NCI-H2107 (cell line): ENCODE measurements around the gene MAP3K2.

Experiments
- DNase-seq: peaks from one replicate; lab custom pipeline; 2025; lab: John Stamatoyannopoulos, UW

The MAP3K2 gene

DNA sequence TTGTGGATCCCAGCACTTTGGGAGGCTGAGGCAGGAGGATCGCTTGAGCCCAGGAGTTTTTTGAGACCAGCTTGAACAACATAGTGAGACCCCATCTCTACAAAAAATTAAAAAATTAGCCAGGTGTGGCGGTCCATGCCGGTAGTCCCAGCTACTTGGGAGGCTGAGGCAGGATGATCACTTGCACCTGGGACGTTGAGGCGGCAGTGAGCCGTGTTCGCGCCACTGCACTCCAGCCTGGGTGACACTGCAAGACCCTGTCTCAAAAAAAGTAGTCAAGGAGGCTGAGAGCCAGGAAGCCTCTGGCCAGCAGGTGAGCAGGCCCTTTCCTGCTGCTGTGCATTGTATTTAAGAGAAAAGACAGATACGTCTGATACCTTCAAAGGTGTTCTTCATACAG lies 19.3 kb upstream of the MAP3K2 start:
- DNase-seq = no peak

DNA sequence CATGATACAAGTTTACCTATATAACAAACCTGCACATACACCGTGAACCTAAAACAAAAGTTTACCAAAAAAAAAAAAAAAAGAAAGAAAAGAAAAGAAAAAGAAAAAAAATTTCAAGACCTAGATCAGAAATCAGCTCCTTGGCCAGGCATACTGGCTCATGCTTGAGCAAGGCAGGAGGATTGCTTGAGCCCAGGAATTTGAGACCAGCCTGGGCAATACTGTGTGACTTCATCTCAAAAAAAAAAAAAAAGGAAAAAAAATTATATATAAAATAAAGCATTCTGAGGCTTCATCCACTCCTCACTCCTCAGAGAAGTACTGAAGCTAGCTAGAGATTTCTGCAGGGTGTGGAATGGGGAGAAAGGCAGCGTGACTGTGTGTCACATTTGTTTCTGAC lies 18.7 kb upstream of the MAP3K2 start:
- DNase-seq = no peak

DNA sequence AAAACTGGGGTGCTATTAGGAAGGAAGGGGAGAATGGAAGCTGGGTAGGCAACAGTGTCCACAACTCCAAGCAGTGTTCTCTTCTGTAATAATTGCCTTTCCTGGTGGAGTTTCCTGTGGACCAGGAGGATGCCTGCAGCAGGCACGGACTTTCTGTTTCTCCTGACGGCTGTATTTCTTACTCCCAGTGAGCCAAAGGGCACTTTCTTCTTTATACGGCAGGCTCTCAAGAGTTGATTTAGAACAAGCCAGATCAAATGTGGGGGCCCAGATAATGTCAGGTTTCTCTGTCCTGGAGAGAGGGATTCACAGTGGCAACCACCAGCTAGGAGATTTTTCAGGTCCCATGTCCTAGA lies 17.5 kb upstream of the MAP3K2 start:
- DNase-seq = no peak

DNA sequence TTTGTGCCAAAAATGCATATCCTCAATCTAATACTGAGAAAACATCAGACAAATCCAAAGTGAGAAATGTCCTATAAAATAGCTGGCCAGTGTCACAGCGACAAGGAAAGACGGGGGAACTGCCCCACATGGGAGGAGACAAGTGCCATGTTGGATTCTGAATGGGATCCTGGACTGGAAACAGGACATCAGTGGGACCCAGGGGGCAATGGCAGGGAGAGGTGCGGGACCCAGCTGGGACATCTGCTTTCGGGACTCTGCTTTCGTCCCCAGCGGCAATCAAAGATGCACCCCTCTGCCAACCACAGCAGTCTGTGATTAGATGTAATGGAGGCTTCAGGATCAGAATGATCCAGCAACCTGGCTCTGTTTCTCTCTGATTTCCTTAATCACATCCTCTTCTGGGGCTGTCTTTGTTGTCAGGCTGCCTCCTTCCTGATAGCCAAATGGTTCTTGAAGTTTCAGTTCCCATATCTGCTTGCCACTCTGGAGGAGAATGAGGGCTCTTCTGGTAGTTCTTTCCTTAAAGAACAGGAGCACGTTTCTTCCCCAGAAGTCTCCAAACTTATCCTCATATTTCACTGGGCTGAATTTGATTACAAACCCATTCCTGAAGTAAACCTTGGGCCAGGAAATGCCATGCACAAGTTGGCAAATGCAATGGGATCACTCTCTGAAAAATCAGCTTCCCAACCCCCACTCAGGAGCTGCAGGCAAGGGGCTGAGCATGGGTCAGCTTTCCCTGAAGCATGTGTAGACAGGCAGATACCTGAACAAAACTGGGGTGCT lies 16.9 kb upstream of the MAP3K2 start:
- DNase-seq = no peak

DNA sequence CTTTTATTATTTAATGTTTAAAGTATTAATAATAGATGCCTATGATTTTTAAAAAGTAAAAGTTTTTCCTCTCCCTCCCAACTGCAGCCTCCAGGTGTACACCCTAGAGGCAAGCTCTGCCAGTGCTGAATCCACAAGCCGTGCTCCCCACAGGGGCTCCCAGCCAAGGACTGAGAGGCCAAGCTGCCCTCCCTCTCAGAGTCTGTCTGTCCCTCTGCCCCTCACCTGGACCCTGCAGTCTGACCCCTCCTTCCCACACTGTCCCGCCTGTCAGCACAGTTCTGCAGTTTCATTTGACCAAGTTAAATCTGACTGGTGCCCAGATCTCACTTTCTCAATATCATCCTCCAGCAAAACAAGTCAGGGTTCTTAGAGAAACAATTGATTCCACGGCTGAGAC lies 15.7 kb upstream of the MAP3K2 start:
- DNase-seq = no peak

DNA sequence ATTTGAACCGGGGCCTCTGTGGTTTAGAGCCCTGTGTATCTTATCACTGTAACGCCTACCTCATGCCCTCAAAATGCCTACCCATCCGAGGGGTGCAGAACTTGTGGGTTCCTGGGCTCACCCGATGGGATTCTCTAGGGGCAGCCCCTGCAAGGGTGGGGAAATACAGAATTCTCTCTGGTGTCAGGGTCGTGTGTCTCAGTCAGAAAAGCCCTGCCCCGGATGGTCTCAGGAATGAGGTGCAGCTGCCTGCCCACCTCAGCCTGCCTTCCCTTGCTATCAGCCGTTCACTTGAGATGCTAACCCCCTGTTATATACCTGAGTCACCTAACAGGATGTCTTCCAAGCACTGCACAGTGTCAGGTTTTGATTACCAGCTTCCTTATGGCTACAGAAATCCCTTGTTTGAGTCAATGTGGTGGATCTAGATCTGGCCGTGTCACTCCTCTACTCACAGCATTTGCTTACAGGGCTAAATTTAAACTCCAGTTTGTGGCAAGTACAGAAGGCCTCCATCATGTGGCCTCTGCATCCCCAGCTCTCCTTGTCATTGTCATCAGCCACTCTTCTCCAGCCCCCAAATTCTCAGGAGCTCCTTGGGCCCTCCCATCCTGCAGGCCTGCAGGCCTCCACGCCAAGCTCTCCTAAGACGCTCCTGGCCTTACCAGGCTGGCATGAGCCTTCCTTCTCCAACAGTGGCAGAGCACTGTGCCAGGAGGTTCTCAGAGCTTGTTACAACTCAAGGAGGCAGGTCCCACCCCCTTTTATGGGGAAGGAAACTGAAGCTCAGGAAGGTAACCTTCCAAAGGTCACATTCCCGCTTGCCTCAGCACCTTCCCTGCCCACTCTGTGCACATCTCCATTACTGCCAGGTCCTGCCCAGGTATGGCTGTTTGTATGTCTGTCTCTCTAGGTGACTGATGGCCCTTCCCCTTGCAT lies 14.3 kb upstream of the MAP3K2 start:
- DNase-seq = no peak

DNA sequence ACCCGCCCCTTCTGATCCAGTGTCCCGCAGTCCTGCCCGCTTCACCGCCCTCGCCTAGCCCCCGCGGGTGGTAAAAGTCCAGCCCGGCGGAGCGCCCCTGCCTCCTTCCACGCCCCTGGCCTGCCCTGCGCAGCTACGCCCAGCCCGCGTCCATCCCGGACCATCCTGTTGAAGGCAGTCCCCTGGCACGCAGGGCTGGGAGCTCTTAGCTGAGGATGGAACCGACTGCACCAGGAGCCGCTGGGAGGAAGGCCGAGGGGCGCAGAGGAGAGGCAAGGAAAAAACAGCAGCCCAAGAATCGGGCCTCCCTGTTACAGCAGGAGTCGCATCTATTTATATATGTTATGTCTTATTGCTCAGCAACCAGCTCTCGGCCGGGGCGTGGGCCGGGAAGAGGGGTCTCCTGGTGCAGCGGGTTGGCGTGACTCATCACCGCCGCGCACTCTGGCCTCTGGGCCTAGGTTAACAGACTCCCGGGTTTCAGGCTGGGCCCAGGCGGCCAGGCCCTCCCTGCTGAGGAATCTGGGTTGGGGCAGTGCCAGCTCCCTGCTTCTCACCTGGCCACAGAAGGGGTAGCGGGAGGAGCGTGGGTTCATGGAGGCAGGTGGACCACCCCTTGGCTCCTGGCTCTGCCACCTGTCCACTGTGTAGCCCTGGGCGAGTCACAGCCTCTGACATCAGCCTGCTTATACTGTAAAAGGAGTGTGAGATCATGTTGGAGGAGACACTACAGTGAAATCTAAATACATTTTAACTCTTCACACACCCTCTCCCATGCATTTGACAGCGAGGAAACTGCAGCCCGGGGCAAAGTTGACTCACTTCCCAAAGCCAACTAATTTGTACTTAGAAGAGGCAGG lies 13.4 kb upstream of the MAP3K2 start:
- DNase-seq = no peak

DNA sequence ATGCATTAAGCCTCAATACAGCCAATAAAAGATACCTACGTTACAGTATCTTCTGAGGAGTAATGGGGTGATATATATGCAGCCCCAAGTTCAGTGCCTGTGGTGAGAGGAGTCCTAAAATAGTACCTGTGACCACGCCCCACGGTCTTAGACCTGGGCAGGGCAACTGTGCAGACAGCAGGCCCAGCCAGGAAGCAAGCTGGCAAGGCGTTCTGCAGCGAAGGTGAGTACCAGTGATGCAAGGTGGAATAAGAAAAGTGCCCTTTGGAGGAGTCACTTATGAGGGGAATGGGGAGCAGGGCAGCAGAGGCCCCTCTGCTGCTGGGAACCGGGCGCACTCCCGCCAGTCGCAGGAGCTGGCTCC lies 12.7 kb upstream of the MAP3K2 start:
- no peak for DNase-seq

DNA sequence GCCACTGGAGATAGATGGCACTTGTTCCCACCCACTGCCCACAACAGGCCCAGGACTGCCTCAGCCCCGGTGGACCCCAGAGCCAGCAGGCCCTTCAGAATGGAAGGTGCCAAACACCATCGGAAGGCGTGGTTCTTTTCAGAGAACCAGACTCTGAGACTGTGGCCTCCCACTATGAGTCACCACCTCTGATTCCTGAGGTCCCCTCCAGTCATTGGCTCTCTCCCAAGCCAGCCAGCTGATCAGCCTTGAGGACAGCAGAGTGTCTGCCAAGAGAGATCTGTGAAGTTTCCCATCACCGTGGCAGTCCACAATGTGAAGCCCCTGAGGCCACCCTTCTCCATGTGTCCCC lies 10.4 kb upstream of the MAP3K2 start:
- DNase-seq = no peak

DNA sequence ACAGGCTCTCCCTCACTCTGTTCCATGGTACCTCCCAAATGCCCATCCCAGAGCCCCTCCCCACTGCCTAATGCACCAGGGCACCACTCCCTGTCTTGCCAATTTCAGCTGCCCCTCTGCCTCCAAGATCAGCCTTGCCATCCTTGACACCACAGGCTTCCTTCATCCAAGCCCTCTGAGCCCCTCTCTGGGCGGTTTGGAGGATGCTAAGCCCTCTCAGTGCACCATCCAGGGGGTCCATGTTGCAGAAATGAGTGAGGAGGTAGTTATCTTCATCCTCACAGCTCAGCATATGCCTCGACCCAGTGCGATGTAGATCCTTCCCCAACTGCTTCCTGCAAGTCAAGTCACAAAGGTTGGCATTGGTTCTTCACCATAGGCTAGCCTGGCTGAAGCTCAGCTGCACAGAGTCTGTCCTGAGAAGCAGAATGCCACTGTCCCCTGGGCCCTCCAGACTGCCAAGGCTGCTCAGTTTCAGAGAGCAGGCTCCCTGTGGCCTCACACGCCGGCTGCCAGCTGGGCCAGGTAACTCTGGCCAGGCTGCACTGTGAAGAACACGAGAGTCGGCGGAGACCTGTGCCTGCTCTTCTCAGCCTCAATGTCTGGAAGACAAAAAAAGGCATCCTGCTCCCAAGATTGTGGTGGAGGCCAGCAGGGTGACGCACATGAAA lies 9.9 kb upstream of the MAP3K2 start:
- DNase-seq = no peak

DNA sequence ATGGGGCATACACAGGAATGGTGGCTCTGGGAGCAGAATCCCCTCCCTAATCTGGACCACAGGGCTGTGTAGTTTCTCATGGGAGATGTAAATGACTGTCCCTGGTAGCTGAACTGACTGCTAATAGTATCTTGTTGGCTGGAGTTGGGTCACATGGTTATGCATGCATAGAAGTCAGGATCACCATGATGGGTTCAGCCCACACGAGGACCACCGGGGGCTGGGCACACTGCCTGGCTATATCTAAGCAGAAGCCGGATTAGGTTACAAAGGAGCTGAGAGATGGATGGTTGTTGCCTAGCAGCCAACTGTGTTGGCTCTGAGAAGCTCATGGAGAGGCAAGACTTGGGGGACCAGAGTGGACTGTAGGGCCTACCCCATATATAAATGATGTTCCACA lies 6.7 kb upstream of the MAP3K2 start:
- no peak for DNase-seq

DNA sequence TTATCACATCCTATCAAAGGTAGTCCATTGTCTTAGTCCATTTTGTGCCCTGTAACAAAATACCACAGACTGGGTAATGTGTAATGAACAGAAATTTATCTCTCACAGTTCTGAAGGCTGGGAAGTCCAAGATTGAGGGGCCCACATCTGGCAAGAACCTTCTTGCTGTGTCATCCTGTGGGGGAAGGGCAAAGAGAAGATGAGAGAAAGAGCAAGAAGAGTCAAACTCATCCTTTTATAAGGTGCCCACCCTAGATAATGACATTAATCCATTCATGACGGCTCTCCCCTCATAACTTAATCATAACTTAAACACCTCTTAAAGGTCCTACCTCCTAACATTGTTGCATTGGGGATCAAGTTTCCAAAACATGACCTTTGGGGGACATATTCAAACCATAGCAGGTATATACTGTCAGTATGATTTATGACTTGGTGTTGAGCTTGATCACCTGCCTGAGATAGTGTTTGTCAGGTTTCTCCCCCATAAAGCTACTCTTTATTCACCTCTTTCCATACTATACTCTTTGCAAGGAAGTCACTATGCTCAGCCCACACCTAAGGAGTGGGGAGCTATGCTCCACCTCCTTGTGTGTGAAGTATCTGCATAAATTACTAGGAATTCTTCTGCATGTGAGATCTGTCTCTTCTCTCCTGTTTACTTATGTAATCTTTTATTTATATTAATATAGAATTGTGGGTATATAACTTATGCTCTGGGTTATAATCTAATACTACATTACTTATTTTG lies 5.2 kb upstream of the MAP3K2 start:
- no peak for DNase-seq

DNA sequence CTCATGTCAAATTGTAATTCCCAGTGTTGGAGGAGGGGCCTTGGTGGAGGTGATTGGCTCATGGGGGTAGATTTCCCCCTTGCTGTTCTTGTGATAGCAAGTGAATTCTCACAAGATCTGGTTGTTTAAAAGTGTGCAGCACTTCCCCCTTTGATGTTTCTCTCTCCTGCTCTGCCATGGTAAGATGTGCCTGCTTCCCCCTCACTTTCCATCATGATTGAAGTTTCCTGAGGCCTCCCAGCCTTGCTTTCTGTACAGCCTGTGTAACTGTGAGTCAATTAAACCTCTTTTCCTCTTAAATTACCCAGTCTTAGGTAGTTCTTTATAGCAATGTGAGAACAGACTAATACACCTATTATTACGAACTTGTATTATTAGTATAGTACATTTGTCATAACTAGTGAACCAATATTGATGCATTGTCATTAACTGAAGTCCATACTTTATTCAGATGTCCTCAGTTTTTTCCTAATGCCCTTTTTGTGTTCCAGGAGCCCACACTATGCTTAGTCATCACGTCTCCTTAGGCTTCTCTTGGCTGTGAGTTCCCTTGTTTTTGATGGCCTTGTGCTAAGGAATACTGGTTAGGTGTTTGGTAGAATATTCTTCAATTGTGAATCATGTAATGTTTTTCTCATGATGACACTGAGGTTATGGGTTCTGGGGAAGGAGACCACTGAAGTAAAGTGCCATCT lies 4.5 kb upstream of the MAP3K2 start:
- no peak for DNase-seq

DNA sequence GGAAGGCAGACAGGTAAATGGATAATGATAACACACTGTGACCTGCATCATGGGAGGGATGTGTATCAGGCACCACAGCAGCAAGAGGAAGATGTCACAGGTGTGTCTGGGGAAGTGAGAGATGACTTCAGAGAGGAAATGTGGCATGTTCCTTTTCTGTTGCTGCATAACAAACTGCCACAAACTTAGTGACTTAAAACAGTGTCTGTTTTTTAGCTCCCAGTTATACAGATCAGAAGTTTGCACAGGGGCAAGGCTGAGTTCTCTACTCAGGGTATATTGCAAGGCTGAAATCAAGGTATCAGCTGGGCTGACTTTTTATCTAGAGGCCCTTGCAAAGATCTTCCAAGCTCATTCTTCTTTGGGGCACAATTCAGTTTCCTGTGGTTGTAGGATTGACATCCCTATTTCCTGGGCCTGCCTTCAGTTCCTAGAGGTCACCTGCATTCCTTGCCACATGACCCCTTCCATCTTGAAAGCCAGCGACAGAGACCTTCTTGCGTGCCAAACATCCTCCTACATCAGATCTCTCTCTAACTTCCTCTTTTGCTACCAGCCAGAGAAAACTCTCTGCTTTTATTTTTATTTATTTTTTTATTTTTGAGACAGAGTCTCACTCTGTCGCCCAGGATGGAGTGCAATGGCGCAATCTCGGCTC lies 2.1 kb upstream of the MAP3K2 start:
- DNase-seq = no peak

DNA sequence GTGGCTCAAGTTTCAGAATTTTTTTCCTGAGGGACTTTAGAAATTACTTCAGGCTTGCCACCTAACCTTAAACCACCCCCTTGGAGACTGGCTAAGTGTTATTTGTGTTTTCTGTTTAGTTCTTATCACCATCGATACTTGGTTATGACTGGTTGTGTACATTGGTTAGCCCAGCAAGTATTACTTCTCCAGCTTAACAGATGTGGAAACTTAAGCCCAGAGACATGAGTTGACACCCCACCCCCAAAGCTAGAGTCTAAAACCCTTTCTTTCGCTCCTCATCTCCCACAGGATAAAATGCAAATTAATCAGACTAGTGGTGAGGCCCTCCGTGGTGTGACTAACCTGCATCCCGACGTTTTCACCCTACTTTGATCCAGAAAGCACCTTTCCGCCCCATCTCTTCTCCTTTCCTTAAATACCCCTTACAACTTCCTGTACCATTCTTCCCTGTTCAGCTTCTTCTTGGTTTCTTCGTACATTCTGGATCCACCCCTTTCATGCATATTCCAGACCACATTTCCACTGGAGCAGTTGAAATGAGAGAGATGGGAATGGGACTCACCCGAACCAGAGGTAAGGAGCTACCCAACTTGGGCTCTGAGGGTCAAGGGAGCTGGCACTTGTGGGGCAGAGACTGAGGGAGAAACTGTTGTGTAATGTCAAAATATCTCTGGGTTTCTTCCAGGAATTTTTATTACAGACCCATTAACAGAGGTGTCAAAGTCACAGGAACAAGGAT lies 819 bp upstream of the MAP3K2 start:
- no peak for DNase-seq

DNA sequence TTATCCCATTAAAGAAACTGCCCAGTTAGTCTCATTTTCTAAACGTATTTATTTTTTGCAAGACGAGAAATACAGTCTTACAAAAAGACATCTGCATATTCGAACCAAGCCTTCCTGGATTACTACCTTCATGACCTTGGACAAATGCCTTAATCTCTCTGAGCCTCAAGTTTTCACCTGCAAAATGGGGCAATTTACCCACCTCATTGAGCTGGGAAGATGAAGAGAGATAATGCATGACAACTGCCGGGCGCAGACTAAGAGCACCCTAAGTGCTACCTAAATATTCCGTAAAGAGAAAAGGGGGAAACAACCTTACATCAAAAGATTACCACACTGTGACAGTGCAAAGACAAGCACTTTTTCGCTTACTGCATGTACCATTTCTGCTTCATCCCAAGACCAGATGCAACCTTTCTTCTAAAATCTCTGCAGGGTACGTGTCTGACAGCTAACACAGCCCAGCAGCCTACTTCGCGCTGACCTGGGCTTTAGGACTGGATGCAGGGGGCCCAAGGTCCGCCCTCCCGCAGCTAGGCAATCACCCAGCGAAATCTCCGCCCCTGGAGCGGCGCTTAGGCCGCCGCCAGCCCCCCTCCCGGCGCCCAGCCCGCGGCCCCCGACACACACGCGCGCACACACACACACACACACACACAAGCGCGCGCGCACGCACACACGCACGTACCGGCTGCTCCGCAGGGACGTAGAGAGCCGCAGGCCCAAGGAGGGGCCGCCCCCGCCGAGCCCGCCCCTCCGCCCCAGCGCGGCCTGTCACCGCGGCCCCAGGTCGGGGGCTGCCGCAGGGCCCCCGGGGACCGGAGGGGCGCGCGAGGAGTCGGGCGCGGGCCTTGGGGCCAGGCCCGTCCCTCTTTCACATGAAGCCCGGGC lies 766 bp downstream of the MAP3K2 start:
- DNase-seq = peak; percentile 49

DNA sequence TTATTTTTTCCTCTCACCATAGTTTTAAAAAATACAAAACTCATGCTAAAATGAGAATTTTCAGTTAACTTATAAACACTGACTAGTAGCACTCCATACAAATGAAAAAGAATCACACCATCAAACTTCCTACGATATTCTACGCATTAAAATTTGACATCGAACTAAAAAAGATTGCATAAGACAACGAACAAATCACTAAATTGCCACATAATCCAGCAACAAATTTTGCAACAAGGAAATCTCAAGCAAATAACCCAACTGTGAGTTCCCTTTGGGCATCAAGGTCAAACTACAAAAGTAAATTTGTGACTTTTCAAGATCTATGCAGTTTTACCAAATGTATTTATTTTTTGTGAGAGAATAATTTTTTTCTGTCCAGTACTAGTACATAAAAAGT lies 1.5 kb downstream of the MAP3K2 start:
- DNase-seq = no peak

DNA sequence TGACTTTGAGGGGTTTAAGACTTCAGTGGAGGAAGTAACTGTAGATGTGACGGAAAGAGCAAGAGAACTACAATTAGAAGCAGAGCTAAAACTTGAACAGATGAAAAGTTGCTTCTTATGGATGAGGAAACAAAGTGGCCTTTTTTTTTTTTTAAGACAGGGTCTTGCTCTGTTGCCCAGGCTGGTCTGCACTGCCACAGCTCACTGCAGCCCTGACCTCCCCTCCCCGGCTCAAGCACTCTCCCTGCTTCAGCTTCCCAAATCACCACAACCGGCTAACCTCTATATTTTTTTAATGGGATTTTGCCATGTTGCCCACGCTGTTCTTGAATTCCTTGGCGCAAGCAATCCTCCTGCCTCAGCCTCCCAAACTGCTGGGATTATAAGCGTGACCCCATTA lies 3.2 kb downstream of the MAP3K2 start:
- DNase-seq = no peak
